Breast epithelium (tissue), 4 donors: ENCODE measurements around the gene SRRM4. TPM values are rescaled to one million over a fixed set of nuclear protein-coding genes. Genes with fewer than 3 reads are reported as not detected.

ENCODE experiments used
- DNase-seq, 2 donors: peaks; one replicate each; pipeline ENCODE4 v3.0.0-alpha.2; 2019; ENCODE audit warnings: low spot score in 2 of 2
- H3K27ac ChIP-seq, 2 donors: fragments of 200-600 bp; sonication (generic) in 1 of 2; one replicate each; pipeline ENCODE4 v1.5.1; 2016 to 2019; ENCODE audit warnings: mild to moderate bottlenecking in 1 of 2
- H3K27me3 ChIP-seq, 2 donors: fragments of 200-600 bp; sonication (generic) in 1 of 2; one replicate each; pipeline versions ENCODE4 v1.5.1 to v1.6.0; 2017 to 2019; ENCODE audit warnings: control low read depth in 1 of 2, mild to moderate bottlenecking in 1 of 2
- H3K36me3 ChIP-seq: fragments of 200-600 bp; one replicate; pipeline ENCODE4 v1.5.1; 2019
- H3K4me1 ChIP-seq, 2 donors: fragments of 200-600 bp; sonication (generic); one replicate each; pipeline ENCODE4 v1.5.1; 2016 to 2019; ENCODE audit warnings: control low read depth in 1 of 2
- H3K4me3 ChIP-seq, 3 donors: fragments of 200-600 bp; sonication (generic); 1 replicate in 2 of 3; 2 replicates in 1 of 3; pipeline ENCODE4 v1.5.1; 2016 to 2019; ENCODE audit warnings: mild to moderate bottlenecking in 3 of 3, moderate library complexity in 2 of 3
- H3K9me3 ChIP-seq, 2 donors: fragments of 200-600 bp; sonication (generic) in 1 of 2; one replicate each; pipeline ENCODE4 v1.5.1; 2016 to 2019; ENCODE audit warnings: control low read depth in 1 of 2
- CTCF ChIP-seq, 3 donors: fragments of 450-650 bp; IDR thresholded peaks; one replicate each; pipeline ENCODE4 v1.5.1; 2016 to 2017; ENCODE audit warnings: antibody characterized with exemption in 3 of 3, mild to moderate bottlenecking in 3 of 3, moderate library complexity in 3 of 3
- POLR2A ChIP-seq: fragments of 450-650 bp; IDR thresholded peaks from one replicate; pipeline ENCODE4 v1.6.1; 2016; ENCODE audit warnings: antibody characterized with exemption, mild to moderate bottlenecking, moderate library complexity
- POLR2AphosphoS5 ChIP-seq, 3 donors: sonication (generic); formaldehyde crosslinking; IDR thresholded peaks; one replicate each; pipeline ENCODE4 v1.6.1; 2017; ENCODE audit warnings: antibody characterized with exemption in 3 of 3
- intact Hi-C: fragments of 100-400 bp; cut with DNase I; formaldehyde crosslinking; loops from one replicate; pipeline ENCODE4 v1.15.1; 2023; ENCODE audit warnings: low total_unique reads
- total RNA-seq, 3 donors: library from RNA; depleted of rRNA; stranded (reverse); fragments of >200 nt; gene quantifications; one replicate each; pipeline ENCODE4 v1.1.0, GENCODE V29; 2016

The SRRM4 gene
- total RNA-seq, 3 donors from 2014 or later: not detected

GRCh38 chr12:119013023-119013422 is 31.7 kb downstream of the SRRM4 start:
- intact Hi-C loops: no loop called here
- Histone ChIP-seq H3K4me1 (no peaks in the 10 kb centered on the region), H3K9me3 (peaks cover 0 to 8% of the 10 kb centered on the region in 2 donors), H3K4me3 (no peak overlapping the region), H3K36me3 (no peaks in the 10 kb centered on the region), H3K27ac (no peak overlapping the region), H3K27me3 (peaks cover 0 to 38% of the 10 kb centered on the region in 2 donors)
- DNase-seq: no peak
- no peak for TF ChIP-seq POLR2A
- TF ChIP-seq POLR2AphosphoS5 (IDR thresholded peaks at IDR 0.05): no peak
- TF ChIP-seq CTCF (IDR thresholded peaks at IDR 0.05): no peak

- H3K4me3 ChIP-seq: no peak overlapping the region
- H3K4me1 ChIP-seq: no peaks in the 10 kb centered on the region
- DNase-seq: no peak
- H3K36me3 ChIP-seq: no peaks in the 10 kb centered on the region
- H3K27me3 ChIP-seq: peaks cover 0 to 38% of the 10 kb centered on the region in 2 donors
- H3K9me3 ChIP-seq: peaks cover 0 to 8% of the 10 kb centered on the region in 2 donors
- intact Hi-C loops: no loop called here
- no peak for TF ChIP-seq CTCF (IDR thresholded peaks at IDR 0.05)
- no peak for TF ChIP-seq POLR2AphosphoS5 (IDR thresholded peaks at IDR 0.05)
- no peak for TF ChIP-seq POLR2A
- H3K27ac ChIP-seq: no peak overlapping the region
Measured at GRCh38 chr12:119014368-119014767, 33.0 kb downstream of the SRRM4 start.

- Histone ChIP-seq H3K4me1 (no peaks in the 10 kb centered on the region), H3K9me3 (no peaks in the 10 kb centered on the region), H3K36me3 (no peaks in the 10 kb centered on the region), H3K4me3 (no peak overlapping the region), H3K27me3 (peaks cover 0 to 40% of the 10 kb centered on the region in 2 donors), H3K27ac (no peak overlapping the region)
- TF ChIP-seq POLR2A (no peak), POLR2AphosphoS5 (IDR thresholded peaks at IDR 0.05) (no peak), CTCF (IDR thresholded peaks at IDR 0.05) (no peak)
- DNase-seq: no peak
- intact Hi-C loops: no loop called here
Measured at GRCh38 chr12:119016715-119017114, 35.4 kb downstream of the SRRM4 start.

- no peaks in the 10 kb centered on the region for H3K9me3 ChIP-seq
- H3K27me3 ChIP-seq: peaks cover 0 to 40% of the 10 kb centered on the region in 2 donors
- no peak overlapping the region for H3K4me3 ChIP-seq
- TF ChIP-seq POLR2A: no peak
- no peak for TF ChIP-seq CTCF (IDR thresholded peaks at IDR 0.05)
- TF ChIP-seq POLR2AphosphoS5 (IDR thresholded peaks at IDR 0.05): no peak
- no peak overlapping the region for H3K27ac ChIP-seq
- H3K36me3 ChIP-seq: no peaks in the 10 kb centered on the region
- intact Hi-C loops: no loop called here
- DNase-seq: no peak
- no peaks in the 10 kb centered on the region for H3K4me1 ChIP-seq
Measured at GRCh38 chr12:119019166-119019565, 37.8 kb downstream of the SRRM4 start.

- Histone ChIP-seq H3K36me3 (no peaks in the 10 kb centered on the region), H3K4me3 (no peak overlapping the region), H3K27ac (no peak overlapping the region), H3K9me3 (no peaks in the 10 kb centered on the region), H3K4me1 (no peaks in the 10 kb centered on the region), H3K27me3 (peaks cover 0 to 40% of the 10 kb centered on the region in 2 donors)
- intact Hi-C loops: no loop called here
- TF ChIP-seq POLR2A (no peak), POLR2AphosphoS5 (IDR thresholded peaks at IDR 0.05) (no peak), CTCF (IDR thresholded peaks at IDR 0.05) (no peak)
- no peak for DNase-seq
Measured at GRCh38 chr12:119020406-119021360, 39.3 kb downstream of the SRRM4 start.
